SK-N-MC (cell line): Measurements from ENCODE around the gene NEU1.

ENCODE experiments used
- EZH2 ChIP-seq: fragments of 200-600 bp; sonication (generic); IDR thresholded peaks from one replicate; pipeline ENCODE4 v1.6.1; 2017; ENCODE audit warnings: antibody characterized with exemption
- POLR2AphosphoS5 ChIP-seq: IDR thresholded peaks from 2 replicates; pipeline ENCODE4 v1.6.1; 2012; ENCODE audit warnings: mild to moderate bottlenecking, low read depth, low read length, borderline replicate concordance

GRCh38 chr6:31879143-31879542 lies 16.5 kb upstream of the NEU1 start:
- TF ChIP-seq EZH2 (no peak), POLR2AphosphoS5 (no peak)
